B cell (primary cell): ENCODE results near the gene NHERF2. TPM values are rescaled to one million over a fixed set of nuclear protein-coding genes. Genes with fewer than 3 reads are reported as not detected.

Experiments
- ATAC-seq: fragments of 200-7000 bp; cut with Tn5 transposase; one replicate; pipeline ENCODE4 v1.10.0; 2021; ENCODE audit warnings: low read depth, mild to moderate bottlenecking, moderate number of reproducible peaks, moderate library complexity
- CTCF ChIA-PET: fragments of 350-600 bp; sonication (Branson Sonifier 250); formaldehyde crosslinking; loops from one replicate; lab custom pipeline; 2021; ENCODE audit warnings: antibody characterized with exemption, inconsistent platforms; lab: Charles Lee
- POLR2A ChIA-PET: fragments of 350-600 bp; sonication (Branson Sonifier 250); formaldehyde crosslinking; loops from one replicate; lab custom pipeline; 2021; ENCODE audit warnings: antibody characterized with exemption; lab: Charles Lee
- DNase-seq: peaks from one replicate; pipeline ENCODE4 v3.0.0; 2013
- H2AFZ ChIP-seq: 2 replicates; pipeline ENCODE4 v1.6.1; 2012; ENCODE audit warnings: mild to moderate bottlenecking, low read depth, low read length; ENCODE audit not compliant: insufficient read depth, poor library complexity, severe bottlenecking
- H3K27ac ChIP-seq, 2 donors: 1 replicate in 1 of 2; 2 replicates in 1 of 2; pipeline ENCODE4 v1.5.1; 2012 to 2013; ENCODE audit warnings: low read length in 2 of 2, mild to moderate bottlenecking in 2 of 2, moderate library complexity in 1 of 2
- H3K27me3 ChIP-seq, 4 experiments: fragments of 200-600 bp in 1 of 4; sonication (generic) in 1 of 4; replicated peaks in 1 of 4; 1 replicate in 2 of 4; 2 replicates in 2 of 4; pipeline versions ENCODE4 v1.6.1 to v1.7.0; 2013 to 2016; ENCODE audit warnings: low read length in 3 of 4, mild to moderate bottlenecking in 2 of 4, mixed read lengths in 1 of 4, moderate library complexity in 1 of 4; ENCODE audit not compliant: insufficient read depth in 4 of 4, control insufficient read depth in 3 of 4; ENCODE audit errors: control extremely low read depth in 1 of 4
- H3K36me3 ChIP-seq, 2 experiments: replicated peaks in 1 of 2; 1 replicate in 1 of 2; 2 replicates in 1 of 2; pipeline versions ENCODE4 v1.6.1 to v1.7.1; 2013; ENCODE audit warnings: low read length in 1 of 2; ENCODE audit not compliant: insufficient read depth in 2 of 2, control insufficient read depth in 1 of 2; ENCODE audit errors: control extremely low read depth in 1 of 2, extremely low read depth in 1 of 2
- H3K4me1 ChIP-seq, 2 donors: fragments of 200-600 bp in 1 of 2; sonication (generic) in 1 of 2; 1 replicate in 1 of 2; 2 replicates in 1 of 2; pipeline versions ENCODE4 v1.5.1 to v1.6.1; 2013 to 2017; ENCODE audit warnings: low read length in 2 of 2; ENCODE audit not compliant: control insufficient read depth in 2 of 2, insufficient read depth in 2 of 2
- H3K4me2 ChIP-seq: replicated peaks from 2 replicates; pipeline ENCODE3; 2012; ENCODE audit warnings: mild to moderate bottlenecking, low read depth, low read length; ENCODE audit not compliant: poor library complexity, severe bottlenecking
- H3K4me3 ChIP-seq, 5 experiments: fragments of 200-600 bp in 1 of 5; sonication (generic) in 1 of 5; 1 replicate in 3 of 5; 2 replicates in 2 of 5; pipeline versions ENCODE4 v1.5.1 to v1.7.0; 2011 to 2016; ENCODE audit warnings: low read length in 4 of 5, mild to moderate bottlenecking in 4 of 5, low read depth in 2 of 5, control low read depth in 1 of 5, moderate library complexity in 1 of 5; ENCODE audit not compliant: insufficient read depth in 1 of 5; ENCODE audit errors: control extremely low read depth in 1 of 5, extremely low read depth in 1 of 5
- H3K79me2 ChIP-seq: fragments of 200-600 bp; sonication (generic); one replicate; pipeline ENCODE4 v1.6.0; 2016; ENCODE audit warnings: low read length; ENCODE audit not compliant: control insufficient read depth, insufficient read depth
- H3K9ac ChIP-seq: fragments of 200-600 bp; sonication (generic); 2 replicates; pipeline ENCODE4 v1.6.1; 2017; ENCODE audit warnings: mild to moderate bottlenecking, low read length, moderate library complexity
- H3K9me3 ChIP-seq, 3 donors: one replicate each; pipeline versions ENCODE4 v1.6.1 to v1.7.1; 2013; ENCODE audit warnings: low read length in 2 of 3; ENCODE audit not compliant: control insufficient read depth in 2 of 3, insufficient read depth in 1 of 3; ENCODE audit errors: control extremely low read depth in 1 of 3
- H4K20me1 ChIP-seq: 2 replicates; pipeline ENCODE4 v1.6.0; 2012; ENCODE audit warnings: mild to moderate bottlenecking, low read length; ENCODE audit not compliant: insufficient read depth, control insufficient read depth, poor library complexity, severe bottlenecking
- H3K27ac Mint-ChIP-seq: one replicate; pipeline ENCODE4 v1.8.0; 2021; ENCODE audit warnings: mixed read lengths
- H3K27me3 Mint-ChIP-seq: one replicate; pipeline ENCODE4 v1.8.0; 2021; ENCODE audit warnings: mixed read lengths
- H3K4me1 Mint-ChIP-seq: one replicate; pipeline ENCODE4 v1.8.0; 2021; ENCODE audit warnings: mixed read lengths
- H3K4me3 Mint-ChIP-seq: one replicate; pipeline ENCODE4 v1.8.0; 2021; ENCODE audit warnings: mixed read lengths
- H3K9me3 Mint-ChIP-seq: one replicate; pipeline ENCODE4 v1.8.0; 2022; ENCODE audit warnings: mixed read lengths; ENCODE audit not compliant: insufficient read depth
- EZH2 ChIP-seq: IDR thresholded peaks from 2 replicates; pipeline ENCODE4 v1.6.1; 2012; ENCODE audit warnings: borderline replicate concordance, low read depth, mild to moderate bottlenecking, moderate library complexity, low read length; ENCODE audit not compliant: insufficient read depth, poor library complexity, severe bottlenecking
- WGBS: methylation state at CpG from one replicate; pipeline ENCODE4 v1.1.5; 2013; ENCODE audit warnings: missing lambda C conversion rate; ENCODE audit not compliant: insufficient coverage; 5-methylcytosine and 5-hydroxymethylcytosine counted together
- intact Hi-C: fragments of 100-400 bp; cut with micrococcal nuclease; formaldehyde crosslinking; loops from one replicate; pipeline ENCODE4 v1.10.0; 2022
- polyA plus RNA-seq: library from polyadenylated mRNA; depleted of rRNA; stranded (reverse); fragments of >200 nt; gene quantifications from 2 replicates; pipeline ENCODE4 v1.2.3, GENCODE V29; 2012
- total RNA-seq, 2 donors: library from RNA; stranded (reverse); fragments of 120-200 nt in 1 of 2; gene quantifications; 1 replicate in 1 of 2; 2 replicates in 1 of 2; pipeline versions ENCODE4 v1.2.3 to v1.2.4, GENCODE V29; 2013 to 2022
- TF ChIP-seq, protein P1 (sequence below): fragments of 200-600 bp; IDR thresholded peaks from one replicate; pipeline ENCODE4 v1.8.0; 2022; ENCODE audit warnings: antibody characterized with exemption, mild to moderate bottlenecking

The NHERF2 gene
- total and polyA plus RNA-seq, 2 donors (not counting 1 experiment from before 2014, with no cell fraction given): 1.8 to 2.2 TPM

DNA sequence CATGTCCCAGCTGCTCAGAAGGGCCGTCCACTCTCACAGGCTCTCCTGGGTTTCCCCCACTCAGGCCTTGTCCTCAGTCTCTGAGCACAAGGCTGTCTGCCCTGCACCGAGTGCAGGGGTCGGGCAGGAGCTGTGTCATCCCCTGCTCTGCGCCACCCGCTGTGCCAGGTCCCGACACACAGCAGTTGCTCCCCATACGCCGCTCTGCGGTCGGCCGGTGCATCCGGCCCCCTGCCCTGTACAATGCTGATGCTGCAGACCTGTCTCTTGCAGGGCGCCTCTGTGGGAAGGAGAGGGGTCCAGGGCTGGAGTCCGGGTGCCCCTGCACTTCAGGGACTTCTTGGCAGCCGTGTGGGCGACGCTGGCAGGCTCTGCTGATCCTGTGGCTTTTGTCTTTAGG lies 27.2 kb downstream of the NHERF2 start:
- H3K4me3 Mint-ChIP-seq: no peak overlapping the region
- Histone ChIP-seq H3K4me2 (no peak overlapping the region), H4K20me1 (no peaks in the 10 kb centered on the region), H3K27me3 (no peaks in the 10 kb centered on the region), H3K36me3 (peaks cover 0 to 54% of the 10 kb centered on the region in 2 experiments), H3K9me3 (no peaks in the 10 kb centered on the region), H3K27ac (no peak overlapping the region), H2AFZ (no peak overlapping the region), H3K79me2 (peaks cover 30% of the 10 kb centered on the region), H3K4me3 (no peak overlapping the region), H3K4me1 (peaks cover 0 to 1% of the 10 kb centered on the region in 2 donors), H3K9ac (no peak overlapping the region)
- TF ChIP-seq, protein P1, sequence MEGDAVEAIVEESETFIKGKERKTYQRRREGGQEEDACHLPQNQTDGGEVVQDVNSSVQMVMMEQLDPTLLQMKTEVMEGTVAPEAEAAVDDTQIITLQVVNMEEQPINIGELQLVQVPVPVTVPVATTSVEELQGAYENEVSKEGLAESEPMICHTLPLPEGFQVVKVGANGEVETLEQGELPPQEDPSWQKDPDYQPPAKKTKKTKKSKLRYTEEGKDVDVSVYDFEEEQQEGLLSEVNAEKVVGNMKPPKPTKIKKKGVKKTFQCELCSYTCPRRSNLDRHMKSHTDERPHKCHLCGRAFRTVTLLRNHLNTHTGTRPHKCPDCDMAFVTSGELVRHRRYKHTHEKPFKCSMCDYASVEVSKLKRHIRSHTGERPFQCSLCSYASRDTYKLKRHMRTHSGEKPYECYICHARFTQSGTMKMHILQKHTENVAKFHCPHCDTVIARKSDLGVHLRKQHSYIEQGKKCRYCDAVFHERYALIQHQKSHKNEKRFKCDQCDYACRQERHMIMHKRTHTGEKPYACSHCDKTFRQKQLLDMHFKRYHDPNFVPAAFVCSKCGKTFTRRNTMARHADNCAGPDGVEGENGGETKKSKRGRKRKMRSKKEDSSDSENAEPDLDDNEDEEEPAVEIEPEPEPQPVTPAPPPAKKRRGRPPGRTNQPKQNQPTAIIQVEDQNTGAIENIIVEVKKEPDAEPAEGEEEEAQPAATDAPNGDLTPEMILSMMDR: no peak
- no peak for TF ChIP-seq EZH2
- no peaks in the 10 kb centered on the region for H3K27me3 Mint-ChIP-seq
- no peak overlapping the region for H3K27ac Mint-ChIP-seq
- no peaks in the 10 kb centered on the region for H3K9me3 Mint-ChIP-seq
- no peak for DNase-seq
- WGBS: 97% methylated on average over 17 of the region's 17 CpGs
- no peak for ATAC-seq
- H3K4me1 Mint-ChIP-seq: no peaks in the 10 kb centered on the region
- intact Hi-C loops: no loop called here
- POLR2A ChIA-PET: no interaction called here
- CTCF ChIA-PET: no interaction called here

DNA sequence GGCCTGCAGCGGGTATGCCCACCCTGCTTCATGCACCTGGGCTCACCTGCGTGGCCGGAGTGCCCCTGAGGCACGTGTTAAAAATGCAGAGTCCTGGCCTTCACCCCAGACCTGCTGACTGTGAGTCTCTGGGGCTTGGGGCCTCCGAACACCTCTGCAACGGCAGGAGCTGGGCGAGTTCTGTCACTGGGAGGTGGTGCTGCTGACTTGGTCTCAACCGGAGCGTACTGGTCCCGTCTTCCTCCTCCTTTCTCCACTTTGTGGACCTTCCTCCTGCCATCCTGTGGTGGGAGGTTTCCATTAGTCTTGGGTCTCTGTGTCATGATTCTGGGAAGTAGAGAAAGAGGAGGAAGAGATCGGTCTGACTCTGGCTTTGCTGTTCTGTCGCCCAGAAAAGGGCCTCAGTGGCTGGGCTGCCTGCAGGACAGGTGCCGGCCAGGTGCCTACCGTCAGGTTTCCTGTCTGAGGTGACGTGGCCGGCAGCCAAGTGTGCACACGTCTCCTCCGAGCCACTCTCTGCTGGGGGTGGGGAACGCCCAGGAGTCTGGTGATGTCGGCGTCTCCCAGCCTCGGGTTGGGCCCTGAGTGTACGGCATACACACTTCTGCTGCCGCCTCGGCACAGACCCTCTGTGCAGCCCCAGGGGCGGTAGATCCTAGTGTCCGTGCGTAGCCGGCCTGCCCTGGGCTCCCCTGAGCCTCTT lies 28.0 kb downstream of the NHERF2 start:
- Histone ChIP-seq H3K79me2 (peaks cover 22% of the 10 kb centered on the region), H4K20me1 (no peaks in the 10 kb centered on the region), H3K4me1 (no peaks in the 10 kb centered on the region), H3K4me2 (no peak overlapping the region), H3K36me3 (peaks cover 0 to 54% of the 10 kb centered on the region in 2 experiments), H2AFZ (no peak overlapping the region), H3K27ac (no peak overlapping the region), H3K4me3 (no peak overlapping the region), H3K27me3 (no peaks in the 10 kb centered on the region), H3K9ac (no peak overlapping the region), H3K9me3 (no peaks in the 10 kb centered on the region)
- Mint-ChIP-seq H3K27me3 (no peaks in the 10 kb centered on the region), H3K4me1 (no peaks in the 10 kb centered on the region), H3K27ac (no peak overlapping the region), H3K9me3 (no peaks in the 10 kb centered on the region), H3K4me3 (no peak overlapping the region)
- no peak for DNase-seq
- no peak for ATAC-seq
- intact Hi-C loops: no loop called here
- TF ChIP-seq, protein P1: no peak
- no peak for TF ChIP-seq EZH2
- WGBS: 91% methylated on average over 24 of the region's 29 CpGs
- POLR2A ChIA-PET: no interaction called here
- CTCF ChIA-PET: no interaction called here
